Kidney (tissue), 14 donors: ENCODE results near the gene DLST. TPM values are rescaled to one million over a fixed set of nuclear protein-coding genes. Genes with fewer than 3 reads are reported as not detected.

Experiments used
- DNase-seq, 5 donors: peaks; one replicate each; pipeline ENCODE4 v3.0.0-alpha.2; 2013 to 2020
- FAIRE-seq: peaks from 2 replicates; lab custom pipeline; 2012; peaks lifted over from hg19 to GRCh38; lab: Jason Lieb, UNC
- H3K27ac ChIP-seq, 2 donors: one replicate each; pipeline ENCODE4 v1.7.0; 2013; ENCODE audit warnings: low read depth in 2 of 2, low read length in 2 of 2, inconsistent platforms in 1 of 2
- H3K27me3 ChIP-seq: one replicate; pipeline ENCODE4 v1.7.1; 2013; ENCODE audit warnings: low read length, inconsistent platforms; ENCODE audit not compliant: control insufficient read depth, insufficient read depth
- H3K36me3 ChIP-seq, 3 donors: one replicate each; pipeline versions ENCODE4 v1.7.0 to v1.7.1; 2013; ENCODE audit warnings: low read length in 3 of 3, control low read depth in 1 of 3, inconsistent platforms in 1 of 3; ENCODE audit not compliant: insufficient read depth in 3 of 3, control insufficient read depth in 2 of 3
- H3K4me1 ChIP-seq, 3 donors: one replicate each; pipeline versions ENCODE4 v1.7.0 to v1.7.1; 2013; ENCODE audit warnings: low read length in 3 of 3, inconsistent platforms in 1 of 3, low read depth in 1 of 3; ENCODE audit not compliant: control insufficient read depth in 2 of 3, insufficient read depth in 2 of 3
- H3K4me3 ChIP-seq, 3 donors: one replicate each; pipeline versions ENCODE4 v1.7.0 to v1.8.1; 2013; ENCODE audit warnings: low read length in 3 of 3, control low read depth in 1 of 3, inconsistent platforms in 1 of 3
- H3K9ac ChIP-seq, 3 donors: one replicate each; pipeline versions ENCODE4 v1.7.0 to v1.7.1; 2013; ENCODE audit warnings: low read length in 3 of 3, control low read depth in 1 of 3, inconsistent platforms in 1 of 3
- H3K9me3 ChIP-seq, 3 donors: one replicate each; pipeline versions ENCODE4 v1.7.0 to v1.7.1; 2013; ENCODE audit warnings: low read length in 3 of 3, control low read depth in 1 of 3, inconsistent platforms in 1 of 3; ENCODE audit not compliant: control insufficient read depth in 2 of 3, insufficient read depth in 1 of 3
- intact Hi-C: fragments of 100-400 bp; cut with DNase I; formaldehyde crosslinking; loops from one replicate; pipeline ENCODE4 v1.11.1; 2022
- polyA plus RNA-seq: library from polyadenylated mRNA; stranded (reverse); fragments of 350-450 nt; fragmentation: Illumina TruSeq; extraction: RNeasy Lipid Tissue Mini Kit (QIAGEN cat#74804); gene quantifications from one replicate; pipeline ENCODE4 v1.2.3, GENCODE V29; 2014; ENCODE audit warnings: low read depth, low replicate concordance; ENCODE audit not compliant: insufficient read depth
- total RNA-seq: library from RNA; stranded (reverse); fragmentation: NEBNext Ultra II Directional; extraction: Animal tissue kit (Norgen Biotek cat#: 25700); gene quantifications from one replicate; pipeline ENCODE4 v1.2.1, GENCODE V29; 2021
- TF ChIP-seq, protein P1 (sequence below): IDR thresholded peaks from 3 replicates; pipeline ENCODE4 v1.5.1; 2012; ENCODE audit warnings: mild to moderate bottlenecking, moderate library complexity, borderline replicate concordance; ENCODE audit not compliant: insufficient read depth; ENCODE audit errors: extremely low read depth
- donor health status: control.
- donor health status: control.
- donor health status: control.
- donor health status: control.
- donor health status: control.
- donor health status: DM: yes; HTN: yes; CAD: no.
- donor health status: Normal renal cell carcinoma (clear cell type).

DLST gene
- total and polyA plus RNA-seq, 2 donors from 2014 or later: 98.6 to 112 TPM

DNA sequence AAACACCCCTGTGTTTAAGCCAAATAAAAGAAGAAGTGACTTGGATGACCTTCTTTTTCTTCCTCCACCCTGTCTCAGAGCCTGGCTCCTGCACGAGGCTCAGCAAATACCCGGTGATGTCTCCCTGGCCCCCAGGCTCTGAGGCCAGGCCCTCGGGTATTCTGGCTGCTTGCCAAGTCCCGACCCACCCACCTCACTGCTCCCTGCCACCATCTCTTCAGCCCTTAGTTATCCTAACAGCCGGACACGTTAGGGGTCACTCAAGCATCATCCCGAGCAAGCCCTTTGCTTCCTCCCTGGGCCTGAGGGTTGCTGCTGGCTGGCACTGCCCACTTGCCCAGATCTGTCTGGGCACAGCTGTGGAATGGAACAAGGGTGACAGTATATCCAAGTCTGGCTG lies 34.1 kb downstream of the DLST start:
- no peaks in the 10 kb centered on the region for H3K27me3 ChIP-seq
- no peak overlapping the region for H3K27ac ChIP-seq
- H3K4me3 ChIP-seq: no peak overlapping the region
- H3K4me1 ChIP-seq: peaks cover 0 to 5% (median 4%) of the 10 kb centered on the region in 3 donors
- no peak overlapping the region for H3K9ac ChIP-seq
- intact Hi-C loops: no loop called here
- FAIRE-seq: no peak
- TF ChIP-seq, protein P1, sequence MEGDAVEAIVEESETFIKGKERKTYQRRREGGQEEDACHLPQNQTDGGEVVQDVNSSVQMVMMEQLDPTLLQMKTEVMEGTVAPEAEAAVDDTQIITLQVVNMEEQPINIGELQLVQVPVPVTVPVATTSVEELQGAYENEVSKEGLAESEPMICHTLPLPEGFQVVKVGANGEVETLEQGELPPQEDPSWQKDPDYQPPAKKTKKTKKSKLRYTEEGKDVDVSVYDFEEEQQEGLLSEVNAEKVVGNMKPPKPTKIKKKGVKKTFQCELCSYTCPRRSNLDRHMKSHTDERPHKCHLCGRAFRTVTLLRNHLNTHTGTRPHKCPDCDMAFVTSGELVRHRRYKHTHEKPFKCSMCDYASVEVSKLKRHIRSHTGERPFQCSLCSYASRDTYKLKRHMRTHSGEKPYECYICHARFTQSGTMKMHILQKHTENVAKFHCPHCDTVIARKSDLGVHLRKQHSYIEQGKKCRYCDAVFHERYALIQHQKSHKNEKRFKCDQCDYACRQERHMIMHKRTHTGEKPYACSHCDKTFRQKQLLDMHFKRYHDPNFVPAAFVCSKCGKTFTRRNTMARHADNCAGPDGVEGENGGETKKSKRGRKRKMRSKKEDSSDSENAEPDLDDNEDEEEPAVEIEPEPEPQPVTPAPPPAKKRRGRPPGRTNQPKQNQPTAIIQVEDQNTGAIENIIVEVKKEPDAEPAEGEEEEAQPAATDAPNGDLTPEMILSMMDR: no peak
- H3K36me3 ChIP-seq: no peaks in the 10 kb centered on the region
- no peaks in the 10 kb centered on the region for H3K9me3 ChIP-seq
- DNase-seq: peak in 1 of 5 donors; percentile 59

DNA sequence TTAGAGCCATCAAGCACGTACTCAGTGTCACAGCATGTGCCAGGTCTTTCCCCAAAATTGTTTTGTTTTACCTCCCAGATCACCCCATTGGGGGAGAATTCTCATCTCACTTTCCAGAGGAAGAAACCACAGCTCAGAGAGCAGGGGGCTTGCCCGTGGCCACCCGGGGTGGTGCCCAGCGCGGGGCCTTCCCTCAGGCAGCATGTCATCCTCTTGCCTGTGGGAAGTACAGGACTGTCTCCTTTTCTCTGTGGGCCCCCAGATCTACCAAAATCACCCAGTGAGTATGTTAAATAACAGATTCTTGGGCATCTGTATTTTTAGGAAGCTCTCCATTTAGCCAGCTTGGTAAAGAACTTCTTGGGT lies 35.4 kb downstream of the DLST start:
- Histone ChIP-seq H3K27ac (no peak overlapping the region), H3K4me3 (no peak overlapping the region), H3K36me3 (no peaks in the 10 kb centered on the region), H3K4me1 (peaks cover 0 to 5% (median 4%) of the 10 kb centered on the region in 3 donors), H3K27me3 (no peaks in the 10 kb centered on the region), H3K9me3 (no peaks in the 10 kb centered on the region), H3K9ac (no peak overlapping the region)
- intact Hi-C loops: no loop called here
- TF ChIP-seq, protein P1: no peak
- no peak for FAIRE-seq
- no peak for DNase-seq

DNA sequence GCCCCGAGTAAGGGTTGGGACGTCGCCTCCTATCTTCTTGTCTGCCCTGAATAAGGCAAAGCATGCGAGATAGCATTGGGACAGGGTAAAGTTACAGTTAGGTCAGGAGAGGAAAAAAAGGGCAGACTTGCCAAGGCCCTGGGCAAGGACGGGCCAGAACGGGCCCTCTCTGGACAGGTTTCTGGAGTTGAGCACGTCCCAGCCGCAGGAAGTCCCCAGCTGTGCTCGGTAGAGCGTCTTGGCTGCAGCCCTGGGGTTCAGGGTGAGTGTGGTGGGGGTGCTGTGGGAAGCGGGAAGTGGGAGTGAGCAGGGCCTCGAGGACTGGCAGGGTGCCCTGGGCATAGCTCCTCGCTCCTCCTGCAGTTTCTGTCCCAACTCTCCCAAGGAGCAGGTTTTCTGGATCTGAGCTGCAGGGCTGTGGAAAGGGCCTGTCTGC lies 35.9 kb downstream of the DLST start:
- no peak for FAIRE-seq
- no peaks in the 10 kb centered on the region for H3K9me3 ChIP-seq
- no peak overlapping the region for H3K4me3 ChIP-seq
- H3K27me3 ChIP-seq: no peaks in the 10 kb centered on the region
- H3K9ac ChIP-seq: no peak overlapping the region
- H3K4me1 ChIP-seq: peaks cover 0 to 8% (median 4%) of the 10 kb centered on the region in 3 donors
- H3K27ac ChIP-seq: no peak overlapping the region
- intact Hi-C loops: no loop called here
- no peaks in the 10 kb centered on the region for H3K36me3 ChIP-seq
- peak in 1 of 5 donors; percentile 83 for DNase-seq
- TF ChIP-seq, protein P1: no peak

DNA sequence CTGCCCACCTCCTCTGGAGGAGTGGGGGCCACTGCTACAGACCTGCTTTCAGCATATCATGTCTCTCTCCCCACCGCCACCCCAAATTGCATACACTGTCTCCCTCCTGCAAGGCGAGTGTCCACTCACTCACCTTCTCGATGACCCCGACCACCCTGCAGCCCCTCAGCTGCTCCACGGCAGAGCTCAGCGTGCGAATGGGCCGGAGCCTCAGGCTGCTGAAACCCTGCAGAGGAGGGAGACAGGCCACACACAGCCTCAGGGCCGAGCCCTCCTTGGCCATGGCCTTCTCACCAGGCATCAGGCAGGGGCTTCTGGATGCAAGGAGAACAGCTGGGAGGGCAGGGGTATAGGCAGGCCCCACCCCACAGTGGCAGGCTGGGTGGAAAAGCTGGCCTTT lies 36.7 kb downstream of the DLST start:
- intact Hi-C loops: no loop called here
- Histone ChIP-seq H3K27ac (no peak overlapping the region), H3K9ac (no peak overlapping the region), H3K4me3 (no peak overlapping the region), H3K27me3 (no peaks in the 10 kb centered on the region), H3K4me1 (peaks cover 0 to 8% (median 4%) of the 10 kb centered on the region in 3 donors), H3K9me3 (no peaks in the 10 kb centered on the region), H3K36me3 (no peaks in the 10 kb centered on the region)
- FAIRE-seq (no peak), DNase-seq (peak in 1 of 5 donors; percentile 43)
- TF ChIP-seq, protein P1: no peak
